PC-9 (cell line): ENCODE measurements around the gene RUNX1.

Source experiments
- CTCF ChIP-seq: fragments of 200-600 bp; sonication (generic); conservative IDR thresholded peaks from 2 replicates; pipeline ENCODE4 v1.6.1; 2017; ENCODE audit warnings: mixed run types, antibody characterized with exemption, mild to moderate bottlenecking, moderate library complexity
- EZH2 ChIP-seq: fragments of 200-600 bp; sonication (generic); IDR thresholded peaks from 2 replicates; pipeline ENCODE4 v1.8.0; 2017; ENCODE audit warnings: antibody characterized with exemption, low read depth

- TF ChIP-seq EZH2 (no peak), CTCF (no peak)
These were observed 69.7 kb downstream of the RUNX1 start for GRCh38 chr21:34979383-34979782.
